Amniotic stem cell (primary cell): ENCODE data around the gene PLCD1.
"Not testable (repeated sequence)": the region's sequence is repeated elsewhere in the genome, so short reads cannot be mapped to it uniquely, and the experiment has no call there.

Experiments used
- DNase-seq: peaks from one replicate; lab custom pipeline; 2025; lab: John Stamatoyannopoulos, UW

The PLCD1 gene

GRCh38 chr3:38000242-38000916 is 29.1 kb downstream of the PLCD1 start:
- DNase-seq: no peak

GRCh38 chr3:37999836-38000235 is 29.6 kb downstream of the PLCD1 start:
- no peak for DNase-seq

- no peak for DNase-seq
These were observed 31.6 kb downstream of the PLCD1 start for GRCh38 chr3:37997791-37998370.

GRCh38 chr3:37997342-37997741 is 32.1 kb downstream of the PLCD1 start:
- DNase-seq: no peak

- DNase-seq: peak; percentile 33
These were observed 32.6 kb downstream of the PLCD1 start for GRCh38 chr3:37996785-37997301.

- no peak for DNase-seq
These were observed 33.5 kb downstream of the PLCD1 start for GRCh38 chr3:37995652-37996641.

GRCh38 chr3:37994639-37994972 is 34.8 kb downstream of the PLCD1 start:
- no peak for DNase-seq

- no peak for DNase-seq
These were observed 35.4 kb downstream of the PLCD1 start for GRCh38 chr3:37993820-37994638.

- DNase-seq: no peak
These were observed 36.0 kb downstream of the PLCD1 start for GRCh38 chr3:37993460-37993819.

GRCh38 chr3:37993067-37993455 is 36.4 kb downstream of the PLCD1 start:
- no peak for DNase-seq

- DNase-seq: no peak
These were observed 37.0 kb downstream of the PLCD1 start for GRCh38 chr3:37992271-37993066.

- no peak for DNase-seq
These were observed 37.6 kb downstream of the PLCD1 start for GRCh38 chr3:37991823-37992222.

GRCh38 chr3:37991109-37991508 is 38.3 kb downstream of the PLCD1 start:
- DNase-seq: no peak

- no peak for DNase-seq
These were observed 38.9 kb downstream of the PLCD1 start, which contains the start of gene VILL for GRCh38 chr3:37990527-37990926. VILL (plus strand) TSS chr3:37990786; CDS start chr3:37993673, 2,887 bp downstream.

GRCh38 chr3:37989821-37990480 is 39.5 kb downstream of the PLCD1 start:
- DNase-seq: no peak

GRCh38 chr3:37988931-37989525 is 40.4 kb downstream of the PLCD1 start:
- DNase-seq: no peak

- DNase-seq: not testable (repeated sequence)
These were observed 41.1 kb downstream of the PLCD1 start for GRCh38 chr3:37988376-37988775.

- no peak for DNase-seq
These were observed 41.7 kb downstream of the PLCD1 start for GRCh38 chr3:37987751-37988179.

GRCh38 chr3:37987315-37987697 is 42.1 kb downstream of the PLCD1 start:
- DNase-seq: no peak
